ENCODE data around the gene ZNF397. TPM values are rescaled to one million over a fixed set of nuclear protein-coding genes. Genes with fewer than 3 reads are reported as not detected.

ZNF397 gene
- total RNA-seq, 1 experiment from 2014 or later, result 1.5 TPM

DNA sequence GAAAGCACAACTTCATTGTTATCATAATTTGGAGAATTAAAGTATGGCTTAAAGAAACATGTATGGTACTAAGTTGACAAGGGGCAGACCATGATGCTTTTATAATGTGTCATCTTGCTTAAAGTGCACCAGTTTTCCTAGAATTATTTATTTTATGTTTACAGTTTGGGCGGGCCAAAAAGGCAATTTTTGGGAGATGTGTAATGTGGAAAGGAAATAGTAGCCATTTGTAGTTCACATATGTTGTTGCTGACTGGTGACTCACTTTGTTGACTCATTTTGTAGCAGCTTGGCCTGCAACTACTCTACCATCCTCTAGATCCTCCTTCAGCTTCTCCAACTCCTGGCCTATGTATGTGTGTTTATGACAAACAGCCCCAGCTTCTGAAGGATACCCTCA, 41.5 kb downstream of the ZNF397 start:
- H3F3A ChIP-seq (ENCODE audit: low read length, unreplicated experiment), result no peaks in the 10 kb centered on the region
- no TSS peak for BruUV-seq (replicated peaks)
- POLR2A ChIA-PET (ENCODE audit: unreplicated experiment), result no interaction called here
- H3K27me3 ChIP-seq (ENCODE audit: low read length), result no peaks in the 10 kb centered on the region
- peaks cover 11% of the 10 kb centered on the region; the same call in 1 of the 2 replicates for H3K4me1 ChIP-seq (ENCODE audit: insufficient read depth, low read length)
- H3K79me2 ChIP-seq (ENCODE audit: low read length), result no peaks in the 10 kb centered on the region
- peak overlapping the region; percentile 54 for H3K27ac ChIP-seq (ENCODE audit: low read length)
- no peak overlapping the region for H2AFZ ChIP-seq (ENCODE audit: low read length)
- no peaks in the 10 kb centered on the region for H3K9me3 ChIP-seq (ENCODE audit: low read length)
- H3K4me3 ChIP-seq (ENCODE audit: low read length), result no peak overlapping the region
- ATAC-seq (peak; percentile 99), DNase-seq (peak; percentile 72)
- intact Hi-C loops (cut with micrococcal nuclease), result no loop called here
- H3K9me2 ChIP-seq (replicated peaks; ENCODE audit: low read length), result no peaks in the 10 kb centered on the region
- H3K36me3 ChIP-seq (ENCODE audit: low read depth, low read length), result no peaks in the 10 kb centered on the region
- H3K4me2 ChIP-seq (ENCODE audit: low read length), result peak overlapping the region; percentile 22; the same call in 1 of the 2 replicates
- TF ChIP-seq EZH2phosphoT487 (IDR thresholded peaks at IDR 0.05; ENCODE audit: borderline replicate concordance, low read length) (no peak), EZH2 (IDR thresholded peaks at IDR 0.05; ENCODE audit: low read length, unreplicated experiment) (no peak)
- TF ChIP-seq, protein P1, sequence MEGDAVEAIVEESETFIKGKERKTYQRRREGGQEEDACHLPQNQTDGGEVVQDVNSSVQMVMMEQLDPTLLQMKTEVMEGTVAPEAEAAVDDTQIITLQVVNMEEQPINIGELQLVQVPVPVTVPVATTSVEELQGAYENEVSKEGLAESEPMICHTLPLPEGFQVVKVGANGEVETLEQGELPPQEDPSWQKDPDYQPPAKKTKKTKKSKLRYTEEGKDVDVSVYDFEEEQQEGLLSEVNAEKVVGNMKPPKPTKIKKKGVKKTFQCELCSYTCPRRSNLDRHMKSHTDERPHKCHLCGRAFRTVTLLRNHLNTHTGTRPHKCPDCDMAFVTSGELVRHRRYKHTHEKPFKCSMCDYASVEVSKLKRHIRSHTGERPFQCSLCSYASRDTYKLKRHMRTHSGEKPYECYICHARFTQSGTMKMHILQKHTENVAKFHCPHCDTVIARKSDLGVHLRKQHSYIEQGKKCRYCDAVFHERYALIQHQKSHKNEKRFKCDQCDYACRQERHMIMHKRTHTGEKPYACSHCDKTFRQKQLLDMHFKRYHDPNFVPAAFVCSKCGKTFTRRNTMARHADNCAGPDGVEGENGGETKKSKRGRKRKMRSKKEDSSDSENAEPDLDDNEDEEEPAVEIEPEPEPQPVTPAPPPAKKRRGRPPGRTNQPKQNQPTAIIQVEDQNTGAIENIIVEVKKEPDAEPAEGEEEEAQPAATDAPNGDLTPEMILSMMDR (conservative IDR thresholded peaks at IDR 0.05; ENCODE audit: low read depth, low read length), result no peak
- CTCF ChIA-PET, result no interaction called here
- no peaks in the 10 kb centered on the region for H4K20me1 ChIP-seq (ENCODE audit: low read length)
- H3K9ac ChIP-seq (ENCODE audit: low read length), result no peak overlapping the region

DNA sequence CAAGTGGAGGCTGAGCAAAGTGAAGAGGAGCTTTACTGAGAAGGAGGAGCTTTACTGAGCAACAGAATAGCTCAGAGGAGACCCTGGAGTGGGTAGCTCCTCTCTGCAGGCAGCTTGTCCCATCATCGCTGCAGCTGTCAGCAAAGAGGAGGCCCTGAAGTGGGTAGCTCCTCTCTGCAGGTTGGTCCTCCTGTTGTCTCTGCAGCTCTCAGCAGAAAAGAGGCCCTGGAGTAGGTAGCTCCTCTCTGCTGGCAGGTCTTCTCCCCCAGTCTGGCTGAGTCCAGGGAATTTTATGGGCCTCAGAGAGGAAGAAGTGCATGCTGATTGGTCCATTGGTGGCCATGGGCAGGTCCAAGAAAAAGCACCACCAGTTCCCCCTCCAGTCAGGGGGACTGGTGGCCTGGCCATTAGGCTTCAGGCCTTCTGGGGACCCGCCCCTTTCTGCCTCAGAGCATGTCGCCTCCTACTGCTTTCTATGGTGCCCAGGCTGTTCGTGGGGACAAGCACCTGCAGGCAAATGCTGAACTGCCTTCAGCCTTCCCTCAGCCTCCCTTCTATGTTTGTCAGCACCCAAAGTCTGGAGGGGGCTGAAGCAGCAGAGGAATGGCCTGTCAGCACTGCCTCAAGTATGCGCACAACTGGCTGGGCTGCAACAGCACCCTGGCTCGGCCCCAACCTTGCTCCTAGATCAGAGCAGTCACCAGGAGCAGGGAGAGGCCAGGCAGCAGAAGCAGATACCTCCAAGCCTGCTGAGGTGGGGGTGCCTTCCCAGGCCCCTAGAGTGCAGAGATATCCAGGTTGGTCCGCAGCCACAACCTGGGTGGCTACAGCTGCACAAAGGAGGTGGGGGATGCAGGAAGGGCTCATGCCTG, 43.3 kb downstream of the ZNF397 start:
- intact Hi-C loops (cut with micrococcal nuclease), result no loop called here
- no TSS peak for BruUV-seq (replicated peaks)
- H3K9me2 ChIP-seq (replicated peaks; ENCODE audit: low read length), result no peaks in the 10 kb centered on the region
- no peaks in the 10 kb centered on the region for H3K9me3 ChIP-seq (ENCODE audit: low read length)
- H3K4me1 ChIP-seq (ENCODE audit: insufficient read depth, low read length), result peaks cover 11% of the 10 kb centered on the region; the same call in 1 of the 2 replicates
- H4K20me1 ChIP-seq (ENCODE audit: low read length), result no peaks in the 10 kb centered on the region
- DNase-seq, result no peak
- no peak overlapping the region for H3K4me2 ChIP-seq (ENCODE audit: low read length)
- H3F3A ChIP-seq (ENCODE audit: low read length, unreplicated experiment), result no peaks in the 10 kb centered on the region
- ATAC-seq, result no peak
- ChIA-PET POLR2A (ENCODE audit: unreplicated experiment) (no interaction called here), CTCF (no interaction called here)
- H3K79me2 ChIP-seq (ENCODE audit: low read length), result no peaks in the 10 kb centered on the region; the same call in 1 of the 2 replicates
- no peaks in the 10 kb centered on the region for H3K36me3 ChIP-seq (ENCODE audit: low read depth, low read length)
- H3K27ac ChIP-seq (ENCODE audit: low read length), result no peak overlapping the region
- no peaks in the 10 kb centered on the region for H3K27me3 ChIP-seq (ENCODE audit: low read length)
- TF ChIP-seq EZH2phosphoT487 (IDR thresholded peaks at IDR 0.05; ENCODE audit: borderline replicate concordance, low read length), result no peak
- TF ChIP-seq, protein P1 (conservative IDR thresholded peaks at IDR 0.05; ENCODE audit: low read depth, low read length), result no peak
- TF ChIP-seq EZH2 (IDR thresholded peaks at IDR 0.05; ENCODE audit: low read length, unreplicated experiment), result no peak
- no peak overlapping the region for H2AFZ ChIP-seq (ENCODE audit: low read length)
- no peak overlapping the region for H3K9ac ChIP-seq (ENCODE audit: low read length)
- H3K4me3 ChIP-seq (ENCODE audit: low read length), result no peak overlapping the region

DNA sequence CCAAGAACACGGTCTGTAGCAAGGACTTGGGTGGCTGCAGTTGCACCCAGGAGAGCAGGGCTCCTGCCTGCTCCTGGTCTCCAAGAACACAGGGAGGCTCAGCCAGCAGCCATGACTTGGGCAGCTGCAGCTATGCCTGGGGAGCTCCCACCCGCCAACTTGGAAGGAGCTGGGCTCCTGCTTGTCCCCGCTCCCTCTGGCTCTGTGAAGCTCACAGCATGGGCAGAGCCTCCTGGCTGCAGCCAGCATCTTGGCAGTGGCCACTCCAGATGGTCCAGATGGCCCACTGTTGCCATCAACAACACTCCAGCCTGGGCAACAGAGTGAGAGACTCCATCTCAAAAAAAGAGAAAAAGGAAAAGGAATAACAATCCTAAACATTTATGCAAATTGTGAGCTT, 44.0 kb downstream of the ZNF397 start:
- intact Hi-C loops (cut with micrococcal nuclease), result no loop called here
- Histone ChIP-seq H3K27ac (ENCODE audit: low read length) (no peak overlapping the region), H3F3A (ENCODE audit: low read length, unreplicated experiment) (no peaks in the 10 kb centered on the region), H3K36me3 (ENCODE audit: low read depth, low read length) (no peaks in the 10 kb centered on the region), H4K20me1 (ENCODE audit: low read length) (no peaks in the 10 kb centered on the region), H3K9me2 (replicated peaks; ENCODE audit: low read length) (no peaks in the 10 kb centered on the region), H3K4me3 (ENCODE audit: low read length) (no peak overlapping the region), H3K9me3 (ENCODE audit: low read length) (no peaks in the 10 kb centered on the region), H3K27me3 (ENCODE audit: low read length) (no peaks in the 10 kb centered on the region), H3K4me1 (ENCODE audit: insufficient read depth, low read length) (peaks cover 11% of the 10 kb centered on the region; the same call in 1 of the 2 replicates), H3K79me2 (ENCODE audit: low read length) (peaks cover 4% of the 10 kb centered on the region; the same call in 1 of the 2 replicates), H3K4me2 (ENCODE audit: low read length) (no peak overlapping the region), H2AFZ (ENCODE audit: low read length) (no peak overlapping the region), H3K9ac (ENCODE audit: low read length) (no peak overlapping the region)
- ATAC-seq, result no peak
- ChIA-PET POLR2A (ENCODE audit: unreplicated experiment) (no interaction called here), CTCF (no interaction called here)
- no peak for DNase-seq
- TF ChIP-seq, protein P1 (conservative IDR thresholded peaks at IDR 0.05; ENCODE audit: low read depth, low read length), result no peak
- TF ChIP-seq EZH2 (IDR thresholded peaks at IDR 0.05; ENCODE audit: low read length, unreplicated experiment) (no peak), EZH2phosphoT487 (IDR thresholded peaks at IDR 0.05; ENCODE audit: borderline replicate concordance, low read length) (no peak)
- no TSS peak for BruUV-seq (replicated peaks)

Data from PC-3 (cell line).